Suprapubic skin (tissue), 3 donors: Measurements from ENCODE around the gene YKT6.

Experiments used
- CTCF ChIP-seq, 2 donors: fragments of 200-600 bp in 1 of 2; fragments of 450-650 bp in 1 of 2; sonication (generic) in 1 of 2; IDR thresholded peaks; one replicate each; pipeline ENCODE4 v1.5.1; 2016 to 2019; ENCODE audit warnings: antibody characterized with exemption in 2 of 2, mild to moderate bottlenecking in 1 of 2, moderate library complexity in 1 of 2
- POLR2A ChIP-seq, 2 donors: fragments of 450-650 bp; IDR thresholded peaks; one replicate each; pipeline ENCODE4 v1.6.1; 2017; ENCODE audit warnings: antibody characterized with exemption in 2 of 2, mild to moderate bottlenecking in 2 of 2, moderate library complexity in 2 of 2

GRCh38 chr7:44184873-44185446 lies 15.8 kb upstream of the YKT6 start:
- TF ChIP-seq CTCF (IDR thresholded peaks at IDR 0.05) (no peak), POLR2A (IDR thresholded peaks at IDR 0.05) (no peak)
